Loucy (cell line): Measurements from ENCODE around the gene DUSP19.

Experiments used
- H2AFZ ChIP-seq: fragments of 200-600 bp; sonication (generic); 2 replicates; pipeline ENCODE4 v1.6.0; 2016; ENCODE audit warnings: antibody characterized with exemption, mild to moderate bottlenecking, low read length, moderate library complexity
- H3F3A ChIP-seq: fragments of 200-600 bp; 2 replicates; pipeline ENCODE4 v1.6.0; 2016; ENCODE audit warnings: antibody characterized with exemption, low read depth, mild to moderate bottlenecking
- H3K27me3 ChIP-seq: fragments of 200-600 bp; sonication (generic); 2 replicates; pipeline ENCODE4 v1.6.1; 2014; ENCODE audit warnings: low read length, mild to moderate bottlenecking; ENCODE audit not compliant: insufficient read depth, poor library complexity, severe bottlenecking
- H3K36me3 ChIP-seq: fragments of 200-600 bp; sonication (generic); 2 replicates; pipeline ENCODE4 v1.6.1; 2016; ENCODE audit warnings: low read length; ENCODE audit not compliant: insufficient read depth
- H3K4me1 ChIP-seq: fragments of 200-600 bp; sonication (generic); 2 replicates; pipeline ENCODE4 v1.5.1; 2014; ENCODE audit warnings: low read length, mild to moderate bottlenecking; ENCODE audit not compliant: insufficient read depth, poor library complexity, severe bottlenecking
- H3K4me2 ChIP-seq: fragments of 200-600 bp; sonication (generic); 2 replicates; pipeline ENCODE4 v1.6.0; 2014; ENCODE audit warnings: antibody characterized with exemption, low read length, low read depth, mild to moderate bottlenecking; ENCODE audit not compliant: poor library complexity, severe bottlenecking
- H3K4me3 ChIP-seq: fragments of 200-600 bp; sonication (generic); 2 replicates; pipeline ENCODE4 v1.5.1; 2014; ENCODE audit warnings: low read length, mild to moderate bottlenecking, mixed read lengths; ENCODE audit not compliant: poor library complexity, severe bottlenecking
- H3K79me2 ChIP-seq: fragments of 200-600 bp; sonication (generic); 2 replicates; pipeline ENCODE4 v1.6.1; 2014; ENCODE audit warnings: low read length; ENCODE audit not compliant: insufficient read depth
- H3K9ac ChIP-seq: fragments of 200-600 bp; sonication (generic); 2 replicates; pipeline ENCODE4 v1.6.0; 2014; ENCODE audit warnings: mild to moderate bottlenecking, low read depth, low read length, moderate library complexity; ENCODE audit not compliant: poor library complexity, severe bottlenecking
- H3K9me2 ChIP-seq: fragments of 200-600 bp; sonication (generic); replicated peaks from 2 replicates; pipeline ENCODE4 v1.6.1; 2016; ENCODE audit warnings: low read depth, low read length, mixed read lengths
- H3K9me3 ChIP-seq: fragments of 200-600 bp; sonication (generic); 2 replicates; pipeline ENCODE4 v1.6.1; 2014; ENCODE audit warnings: mild to moderate bottlenecking, antibody characterized with exemption, low read length, low read depth; ENCODE audit not compliant: insufficient read depth
- H4K20me1 ChIP-seq: fragments of 200-600 bp; sonication (generic); 2 replicates; pipeline ENCODE4 v1.6.0; 2014; ENCODE audit warnings: antibody characterized with exemption, low read length, mild to moderate bottlenecking; ENCODE audit not compliant: insufficient read depth, poor library complexity, severe bottlenecking
- CTCF ChIP-seq: fragments of 200-600 bp; sonication (generic); conservative IDR thresholded peaks from 2 replicates; pipeline ENCODE4 v1.5.1; 2014; ENCODE audit warnings: mild to moderate bottlenecking, antibody characterized with exemption, low read length
- EZH2phosphoT487 ChIP-seq: fragments of 200-600 bp; IDR thresholded peaks from 2 replicates; pipeline ENCODE4 v1.6.1; 2018; ENCODE audit warnings: antibody characterized with exemption, mild to moderate bottlenecking, moderate library complexity, borderline replicate concordance

DUSP19 gene

DNA sequence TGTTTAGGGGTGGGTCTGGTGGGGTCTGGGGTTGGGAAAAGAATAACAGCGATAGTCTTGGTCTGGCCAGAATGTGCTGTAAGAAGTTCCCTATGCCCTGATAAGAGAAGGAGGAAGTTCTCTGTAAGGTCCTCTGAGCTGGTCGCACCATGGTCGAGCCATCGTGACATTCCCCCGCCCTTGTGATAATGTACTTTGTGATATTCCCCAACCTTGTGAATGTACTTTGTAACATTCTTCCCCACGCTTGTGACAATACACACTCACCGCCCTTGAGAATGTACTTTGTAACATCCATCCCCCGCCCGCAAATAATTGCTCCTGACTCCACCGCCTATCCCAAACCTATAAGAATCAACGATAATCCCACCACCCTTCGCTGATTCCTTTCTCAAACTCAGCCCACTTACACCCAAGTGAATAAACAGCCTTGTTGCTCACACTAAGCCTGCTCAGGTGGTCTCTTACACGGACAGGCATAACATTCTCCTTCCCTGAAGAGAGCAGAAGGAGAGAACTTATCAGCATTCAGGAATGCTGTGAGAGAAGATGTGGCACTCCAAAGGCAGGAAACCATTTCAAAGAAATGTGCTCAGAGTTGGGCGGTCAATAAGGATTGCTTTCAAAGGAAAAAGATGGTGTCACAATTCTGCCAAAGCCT is 17.8 kb upstream of the DUSP19 start:
- Histone ChIP-seq H3K9ac (no peak overlapping the region), H4K20me1 (no peaks in the 10 kb centered on the region), H3F3A (no peaks in the 10 kb centered on the region), H2AFZ (no peak overlapping the region), H3K4me2 (no peak overlapping the region), H3K4me1 (no peaks in the 10 kb centered on the region), H3K36me3 (no peaks in the 10 kb centered on the region), H3K9me3 (no peaks in the 10 kb centered on the region), H3K79me2 (no peaks in the 10 kb centered on the region), H3K4me3 (no peak overlapping the region), H3K27me3 (no peaks in the 10 kb centered on the region), H3K9me2 (no peaks in the 10 kb centered on the region)
- TF ChIP-seq CTCF: no peak
- no peak for TF ChIP-seq EZH2phosphoT487

- Histone ChIP-seq H3K9me3 (no peaks in the 10 kb centered on the region), H3K9me2 (no peaks in the 10 kb centered on the region), H3K4me3 (no peak overlapping the region), H3F3A (no peaks in the 10 kb centered on the region), H3K27me3 (no peaks in the 10 kb centered on the region), H3K9ac (no peak overlapping the region), H3K79me2 (no peaks in the 10 kb centered on the region), H3K4me2 (no peak overlapping the region), H4K20me1 (no peaks in the 10 kb centered on the region), H2AFZ (no peak overlapping the region), H3K4me1 (no peaks in the 10 kb centered on the region), H3K36me3 (no peaks in the 10 kb centered on the region)
- TF ChIP-seq CTCF (no peak), EZH2phosphoT487 (no peak)
These were observed 15.5 kb upstream of the DUSP19 start for GRCh38 chr2:183063083-183063482.

DNA sequence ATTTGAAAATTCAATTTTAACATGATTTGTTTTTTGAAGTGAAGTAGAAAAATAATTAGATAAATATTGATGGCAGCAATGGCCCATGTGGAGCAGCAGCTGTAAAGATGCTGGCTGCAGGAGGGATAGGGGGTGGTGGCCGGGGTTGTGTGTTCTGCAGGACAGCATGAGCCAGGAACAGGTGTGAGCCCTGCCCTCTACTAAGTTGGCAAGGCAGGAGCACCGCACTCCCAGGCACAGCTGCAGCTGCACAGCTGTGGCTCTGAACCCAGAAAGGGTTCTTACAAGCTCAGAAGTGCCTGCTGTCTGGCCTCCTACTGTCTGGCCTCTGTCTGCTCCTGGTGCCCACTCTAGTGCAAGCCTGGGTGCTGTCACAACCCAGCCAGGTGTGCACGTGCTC is 10.0 kb upstream of the DUSP19 start:
- no peaks in the 10 kb centered on the region for H3K9me2 ChIP-seq
- H4K20me1 ChIP-seq: no peaks in the 10 kb centered on the region
- no peak overlapping the region for H3K9ac ChIP-seq
- no peak overlapping the region for H3K4me3 ChIP-seq
- H3K27me3 ChIP-seq: no peaks in the 10 kb centered on the region
- no peaks in the 10 kb centered on the region for H3F3A ChIP-seq
- TF ChIP-seq EZH2phosphoT487: no peak
- TF ChIP-seq CTCF: no peak
- H3K79me2 ChIP-seq: no peaks in the 10 kb centered on the region
- no peak overlapping the region for H2AFZ ChIP-seq
- H3K36me3 ChIP-seq: no peaks in the 10 kb centered on the region
- no peaks in the 10 kb centered on the region; the same call in 1 of the 2 replicates for H3K9me3 ChIP-seq
- H3K4me2 ChIP-seq: no peak overlapping the region
- H3K4me1 ChIP-seq: no peaks in the 10 kb centered on the region
